CD4-positive, alpha-beta T cell treated with Interleukin-15 for 1 hour (primary cell): Measurements from ENCODE around the gene ZMYND8.

Experiments used
- DNase-seq: peaks from one replicate; pipeline ENCODE4 v3.0.0-alpha.2; 2020

The ZMYND8 gene

GRCh38 chr20:47353692-47354463 is 2.6 kb downstream of the ZMYND8 start:
- DNase-seq, result no peak

DNA sequence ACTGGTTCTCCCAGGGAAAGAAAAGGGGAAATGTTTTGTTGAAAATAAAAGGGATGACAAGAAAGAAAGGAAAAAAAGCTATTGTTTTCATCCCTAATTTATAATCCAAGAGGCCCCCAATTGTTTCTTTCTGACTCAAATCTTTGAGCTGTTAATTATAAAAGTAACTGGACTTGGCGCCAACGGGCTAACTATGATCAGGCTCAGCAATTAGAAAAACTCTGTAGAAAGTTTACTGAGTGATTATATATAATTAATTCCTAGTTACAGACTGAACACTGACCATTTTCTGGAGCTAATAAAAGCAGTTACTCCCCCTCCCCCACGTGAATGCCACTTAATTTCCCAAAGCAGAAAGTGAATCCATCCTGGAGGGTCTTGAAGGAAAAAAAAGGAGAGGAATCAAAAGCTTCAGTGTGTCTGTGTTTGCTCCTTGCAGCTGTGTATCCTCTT is 3.2 kb downstream of the ZMYND8 start:
- DNase-seq, result no peak

- DNase-seq, result no peak
Observed at GRCh38 chr20:47352332-47353238, 3.9 kb downstream of the ZMYND8 start.

- no peak for DNase-seq
Observed at GRCh38 chr20:47351643-47352331, 4.7 kb downstream of the ZMYND8 start.

DNA sequence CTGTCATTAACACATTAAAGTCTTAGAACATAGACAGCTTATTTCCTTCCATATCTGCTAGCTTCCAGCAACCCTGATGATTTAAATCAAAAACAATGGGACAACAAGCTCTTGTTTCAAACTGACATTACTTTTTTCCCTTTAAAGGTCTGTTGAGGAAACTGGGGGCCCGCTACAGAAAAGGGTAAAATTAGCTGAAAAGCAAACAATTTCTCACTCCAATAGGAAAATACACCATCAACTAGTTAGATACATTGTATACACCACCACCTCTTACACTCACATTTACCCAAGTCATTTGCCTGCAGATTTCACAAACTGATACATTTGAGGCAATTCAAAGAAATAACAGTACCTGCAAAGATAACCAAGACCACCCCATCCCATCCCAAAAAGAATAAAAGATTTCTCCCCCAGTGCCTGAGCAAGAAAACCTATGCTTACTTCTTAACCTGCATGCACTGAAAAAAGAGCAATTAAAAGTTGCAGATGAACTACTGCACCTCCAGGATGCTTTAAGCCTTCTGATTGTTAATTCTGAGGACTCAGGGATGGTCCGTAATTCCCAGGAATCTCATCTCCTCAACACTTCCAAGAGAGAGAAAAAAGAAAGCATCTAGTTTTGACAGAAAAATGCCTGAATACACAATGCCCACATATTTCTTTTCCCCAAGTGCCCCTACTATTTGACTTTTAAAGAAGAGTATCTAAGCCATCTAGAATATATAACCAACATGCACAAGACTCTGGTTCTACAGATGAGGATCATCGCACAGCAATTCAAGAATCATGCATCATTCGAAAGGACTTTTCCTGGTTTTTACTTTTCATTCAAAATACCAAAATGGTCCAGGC is 5.6 kb downstream of the ZMYND8 start:
- DNase-seq, result no peak

DNA sequence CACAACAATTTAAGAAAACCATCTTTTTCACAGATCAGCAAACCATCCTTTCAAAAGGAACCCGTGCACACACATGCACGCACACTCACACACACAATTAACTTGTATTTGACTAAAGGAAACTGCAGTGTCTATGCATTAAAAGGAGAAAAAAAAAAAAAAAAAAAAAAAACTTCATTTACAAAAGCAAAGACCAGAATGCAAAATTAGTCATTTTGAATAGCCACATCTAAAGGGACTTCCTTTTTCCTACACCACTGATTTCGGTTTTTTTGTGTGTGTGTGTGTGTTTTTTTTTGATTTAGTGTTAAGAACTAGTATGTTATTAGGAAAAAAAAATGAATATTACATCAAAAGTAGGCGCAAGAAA is 6.3 kb downstream of the ZMYND8 start:
- DNase-seq, result no peak

DNA sequence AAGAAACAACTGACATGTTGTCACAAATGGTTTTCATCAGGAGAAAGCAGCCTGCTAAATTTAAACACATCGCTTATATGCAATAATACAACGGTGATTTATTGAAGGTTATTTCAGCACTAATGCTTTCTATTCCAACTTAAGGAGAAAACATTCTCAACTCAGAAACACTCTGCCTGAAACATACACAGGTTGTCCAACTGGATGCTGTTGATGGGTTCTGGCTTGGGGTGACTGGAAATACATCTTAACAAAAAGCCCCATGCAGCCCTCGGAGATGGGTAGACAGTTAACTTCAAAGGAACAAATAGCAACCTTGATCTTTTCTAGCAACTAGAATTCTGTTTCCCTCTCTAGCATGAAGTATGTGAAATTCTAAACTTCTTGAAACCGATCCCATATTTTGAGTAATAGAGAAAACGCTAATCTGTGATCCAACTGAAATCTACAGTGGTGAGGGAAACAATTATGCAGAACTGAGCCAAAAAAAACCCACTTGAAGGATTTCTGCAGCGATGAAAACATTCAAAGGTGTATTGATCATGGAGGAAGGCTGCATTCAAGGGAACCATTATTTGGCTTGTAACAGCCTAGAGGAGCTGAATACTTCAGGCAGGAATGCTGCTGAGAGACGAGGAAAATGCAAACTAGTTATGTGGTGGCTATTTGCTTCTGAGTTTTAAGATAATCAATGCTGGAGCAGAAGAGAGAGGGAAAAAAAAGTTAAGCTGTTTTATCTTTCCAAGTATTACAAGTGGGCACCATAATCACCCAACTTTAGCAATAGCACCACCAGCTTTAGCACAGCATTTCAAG is 6.9 kb downstream of the ZMYND8 start:
- no peak for DNase-seq

GRCh38 chr20:47348539-47349142 is 7.9 kb downstream of the ZMYND8 start:
- DNase-seq, result no peak

- DNase-seq, result no peak
Observed at GRCh38 chr20:47347661-47348435, 8.7 kb downstream of the ZMYND8 start.

GRCh38 chr20:47346172-47346571 is 10.3 kb downstream of the ZMYND8 start:
- no peak for DNase-seq

DNA sequence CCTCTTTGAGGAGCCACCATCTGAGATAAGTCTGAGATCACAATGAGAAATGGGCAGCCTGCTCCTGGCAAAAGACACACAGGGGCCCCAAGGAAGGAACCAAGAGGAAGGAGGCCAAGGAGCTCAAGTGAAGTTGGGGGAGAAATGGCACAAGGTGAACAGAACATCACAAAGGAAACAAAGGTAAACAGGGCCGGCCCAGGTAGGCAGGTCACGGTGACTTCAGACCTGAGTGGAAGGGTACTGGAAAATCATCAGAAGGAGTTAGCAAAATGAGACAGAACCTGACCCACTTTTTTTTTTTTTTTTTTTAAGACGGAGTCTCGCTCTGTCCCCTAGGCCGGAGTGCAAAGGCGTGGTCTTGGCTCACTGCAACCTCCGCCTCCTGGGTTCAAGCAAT is 11.3 kb downstream of the ZMYND8 start:
- no peak for DNase-seq

DNA sequence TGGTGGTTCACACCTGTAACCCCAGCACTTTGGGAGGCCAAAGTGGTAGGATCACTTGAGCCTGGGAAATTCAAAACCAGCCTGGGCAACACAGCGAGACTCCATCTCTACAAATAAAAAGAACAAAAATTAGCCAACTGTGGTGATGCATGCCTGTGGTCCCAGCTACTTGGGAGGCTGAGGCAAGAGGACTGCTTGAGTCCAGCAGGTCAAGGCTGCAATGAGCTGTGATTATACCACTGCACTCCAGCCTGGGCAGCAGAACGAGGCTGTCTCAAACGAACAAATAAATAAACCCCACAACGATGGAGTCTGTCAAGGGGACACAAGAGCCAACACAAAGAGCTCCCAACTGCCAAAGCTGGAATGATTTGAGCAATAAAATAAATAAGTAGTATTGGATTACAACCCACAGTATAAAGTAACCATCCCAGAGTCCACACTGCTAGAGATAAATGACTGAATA is 13.5 kb downstream of the ZMYND8 start:
- no peak for DNase-seq

GRCh38 chr20:47338131-47338628 is 18.3 kb downstream of the ZMYND8 start:
- DNase-seq, result no peak

DNA sequence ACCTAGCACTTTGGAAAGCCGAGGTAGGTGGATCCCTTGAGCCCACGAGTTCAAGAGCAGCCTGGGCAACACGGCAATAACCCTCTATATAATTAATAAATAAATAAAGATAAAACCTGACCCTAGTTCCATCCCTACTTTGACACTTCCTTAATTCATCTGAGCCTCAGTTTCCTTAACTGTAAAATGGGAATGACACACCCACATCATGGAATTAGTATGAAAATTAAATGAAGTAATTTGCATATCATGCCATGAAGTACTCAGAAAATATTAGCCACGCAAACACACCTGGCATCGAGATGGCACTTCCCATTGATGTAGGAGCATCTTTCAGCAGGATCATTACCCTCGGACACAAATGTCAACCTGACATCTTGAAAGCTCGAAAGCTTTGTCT is 19.1 kb downstream of the ZMYND8 start:
- no peak for DNase-seq

DNA sequence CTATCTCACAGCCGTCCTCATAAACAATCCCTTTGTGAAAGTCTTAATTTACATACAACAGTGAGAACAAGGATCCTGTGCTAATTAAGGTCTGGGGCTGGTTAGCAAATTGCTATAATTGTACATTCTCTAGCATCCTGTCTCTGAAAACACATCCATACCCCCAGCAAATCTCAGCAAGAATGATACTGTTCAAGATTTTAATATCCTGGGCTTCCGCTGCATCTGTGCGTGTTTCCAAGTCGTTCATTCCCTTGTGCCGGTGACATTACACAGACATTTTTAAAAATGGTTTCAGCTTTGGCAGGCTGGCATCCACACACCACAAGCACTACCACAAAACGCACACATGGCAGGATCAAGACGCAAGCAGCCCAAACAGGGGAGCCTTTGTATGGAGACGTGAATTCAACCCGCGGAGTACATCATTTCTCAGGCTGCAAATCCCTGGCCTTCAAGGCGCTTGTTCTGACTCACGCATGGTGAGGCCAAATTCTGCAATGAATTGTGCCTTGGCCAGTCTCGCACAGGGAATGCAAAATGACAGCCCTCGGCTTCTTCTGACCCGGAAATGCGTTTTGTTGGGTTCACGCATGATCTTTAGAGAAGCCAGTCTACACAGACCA is 20.3 kb downstream of the ZMYND8 start:
- no peak for DNase-seq

DNA sequence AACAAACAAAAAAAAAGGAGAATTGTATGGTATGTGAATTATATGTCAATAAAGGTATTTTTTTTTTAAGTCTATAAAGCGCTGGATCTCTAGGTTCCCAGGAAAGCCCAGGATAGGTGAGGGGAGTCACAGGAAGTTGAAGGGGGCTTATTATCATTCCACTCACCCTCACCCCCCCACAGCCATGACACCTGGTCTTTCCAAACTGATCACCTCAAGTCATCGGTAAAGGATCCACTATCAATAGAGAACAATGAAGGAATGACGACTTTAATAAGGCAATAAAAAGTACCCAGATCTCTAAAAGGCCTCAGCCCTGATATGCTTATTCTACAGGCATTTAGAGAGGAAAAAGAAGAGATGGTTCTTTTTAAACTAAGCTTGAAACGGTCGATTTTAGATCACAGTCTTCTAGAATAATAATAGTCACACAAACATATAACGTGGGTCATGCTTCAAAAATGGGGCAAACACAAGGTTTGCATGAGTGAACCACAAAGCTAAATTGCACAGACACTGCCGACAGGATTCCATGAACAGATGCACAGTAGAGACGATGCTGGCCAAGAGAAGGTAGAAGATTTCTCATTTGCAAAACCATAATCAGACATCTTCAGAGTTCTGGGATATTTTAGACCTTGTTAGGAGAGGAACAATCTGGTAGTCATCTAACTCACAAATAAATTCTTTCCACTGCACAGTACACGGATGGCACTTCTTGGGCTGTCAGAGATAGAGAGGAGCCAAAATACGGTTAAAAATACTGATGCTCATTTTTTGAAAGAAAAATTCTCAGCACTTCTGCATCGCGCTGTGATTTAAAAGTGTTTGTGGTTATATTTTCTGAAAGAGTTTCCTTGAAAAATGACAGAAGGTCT is 21.0 kb downstream of the ZMYND8 start:
- DNase-seq, result no peak

DNA sequence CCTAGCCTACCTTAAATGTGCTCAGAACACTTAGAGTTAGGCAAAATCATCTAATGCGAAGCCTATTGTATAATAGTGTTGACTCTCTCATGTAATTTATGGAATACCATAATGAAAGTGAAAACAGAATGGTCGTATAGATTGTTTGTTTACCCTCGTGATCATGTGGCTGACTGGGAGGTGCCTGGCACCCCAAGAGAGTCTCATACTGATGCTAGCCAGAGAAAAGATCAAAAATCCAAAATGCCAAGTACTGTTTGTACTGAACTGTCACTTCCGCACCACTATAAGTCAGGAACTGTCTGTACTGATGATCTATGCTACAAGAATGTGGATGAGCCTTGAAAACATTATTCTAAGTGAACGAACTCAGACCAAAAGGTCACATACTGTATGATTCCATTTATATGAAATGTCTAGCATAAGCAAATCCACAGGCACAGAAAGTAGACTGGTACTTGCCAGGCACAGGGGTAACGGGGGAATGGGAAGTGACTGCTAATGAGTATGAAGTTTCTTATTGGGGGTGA is 22.4 kb downstream of the ZMYND8 start:
- DNase-seq, result no peak
